ENCODE measurements around the gene PPP2R5D.

Gene PPP2R5D

DNA sequence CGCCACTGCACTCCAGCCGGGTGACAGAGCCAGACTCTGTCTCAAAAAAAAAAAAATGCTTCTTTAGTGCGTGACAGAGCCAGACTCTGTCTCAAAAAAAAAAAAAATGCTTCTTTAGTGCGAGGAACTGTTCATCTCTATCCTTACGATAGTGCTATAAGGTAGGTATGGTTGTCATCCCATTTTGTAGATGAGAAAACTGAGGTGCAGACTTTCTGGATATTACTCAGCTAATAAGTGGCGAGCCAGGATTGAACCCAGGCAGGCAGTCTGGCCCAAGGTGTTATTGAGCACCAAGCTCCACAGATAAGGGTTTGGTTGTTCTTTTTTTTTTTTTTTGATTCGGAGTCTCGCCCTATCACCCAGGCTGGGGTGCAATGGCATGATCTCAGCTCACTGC is 17.5 kb downstream of the PPP2R5D start:
- TF ChIP-seq, protein P1, sequence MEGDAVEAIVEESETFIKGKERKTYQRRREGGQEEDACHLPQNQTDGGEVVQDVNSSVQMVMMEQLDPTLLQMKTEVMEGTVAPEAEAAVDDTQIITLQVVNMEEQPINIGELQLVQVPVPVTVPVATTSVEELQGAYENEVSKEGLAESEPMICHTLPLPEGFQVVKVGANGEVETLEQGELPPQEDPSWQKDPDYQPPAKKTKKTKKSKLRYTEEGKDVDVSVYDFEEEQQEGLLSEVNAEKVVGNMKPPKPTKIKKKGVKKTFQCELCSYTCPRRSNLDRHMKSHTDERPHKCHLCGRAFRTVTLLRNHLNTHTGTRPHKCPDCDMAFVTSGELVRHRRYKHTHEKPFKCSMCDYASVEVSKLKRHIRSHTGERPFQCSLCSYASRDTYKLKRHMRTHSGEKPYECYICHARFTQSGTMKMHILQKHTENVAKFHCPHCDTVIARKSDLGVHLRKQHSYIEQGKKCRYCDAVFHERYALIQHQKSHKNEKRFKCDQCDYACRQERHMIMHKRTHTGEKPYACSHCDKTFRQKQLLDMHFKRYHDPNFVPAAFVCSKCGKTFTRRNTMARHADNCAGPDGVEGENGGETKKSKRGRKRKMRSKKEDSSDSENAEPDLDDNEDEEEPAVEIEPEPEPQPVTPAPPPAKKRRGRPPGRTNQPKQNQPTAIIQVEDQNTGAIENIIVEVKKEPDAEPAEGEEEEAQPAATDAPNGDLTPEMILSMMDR (IDR thresholded peaks at IDR 0.05) = no peak
- H3K27ac ChIP-seq = no peak overlapping the region

DNA sequence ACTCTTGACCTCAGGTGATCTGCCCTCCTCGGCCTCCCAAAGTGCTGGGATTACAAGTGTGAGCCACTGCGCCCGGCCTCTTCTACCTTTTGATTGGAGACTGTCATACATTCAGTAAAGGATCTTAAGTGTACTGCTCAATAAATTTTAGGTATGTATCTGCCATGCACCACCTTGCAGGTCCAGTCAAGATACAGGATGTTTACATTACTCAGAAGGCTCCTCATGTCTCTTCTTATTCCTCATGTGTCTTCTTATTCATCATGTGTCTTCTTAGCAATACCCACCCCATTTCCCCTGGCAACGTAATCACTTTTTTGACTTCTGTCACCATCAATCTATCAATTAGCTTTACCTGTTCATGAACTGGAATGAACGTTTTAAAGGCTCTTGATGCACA is 21.5 kb downstream of the PPP2R5D start:
- TF ChIP-seq ZFX (IDR thresholded peaks at IDR 0.05; ENCODE audit: borderline replicate concordance) = no peak
- TF ChIP-seq, protein P1 (IDR thresholded peaks at IDR 0.05) = no peak
- H3K27ac ChIP-seq = no peak overlapping the region

DNA sequence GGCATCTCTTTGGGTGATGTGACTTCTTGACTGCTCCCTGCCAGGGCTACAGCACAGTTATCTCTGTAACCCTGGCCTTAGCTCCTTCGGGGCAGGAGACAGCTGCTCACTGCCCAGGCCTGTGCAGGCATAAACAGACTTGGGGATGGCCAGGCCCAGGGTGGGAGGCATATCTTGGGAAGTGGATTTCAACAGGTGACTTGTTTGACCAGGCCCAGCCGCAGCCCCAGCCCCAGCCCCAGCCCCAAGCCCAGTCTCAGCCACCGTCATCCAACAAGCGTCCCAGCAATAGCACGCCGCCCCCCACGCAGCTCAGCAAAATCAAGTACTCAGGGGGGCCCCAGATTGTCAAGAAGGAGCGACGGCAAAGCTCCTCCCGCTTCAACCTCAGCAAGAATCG is 21.9 kb downstream of the PPP2R5D start:
- no peak for TF ChIP-seq ZFX (IDR thresholded peaks at IDR 0.05; ENCODE audit: borderline replicate concordance)
- TF ChIP-seq, protein P1 (IDR thresholded peaks at IDR 0.05) = no peak
- H3K27ac ChIP-seq = no peak overlapping the region

DNA sequence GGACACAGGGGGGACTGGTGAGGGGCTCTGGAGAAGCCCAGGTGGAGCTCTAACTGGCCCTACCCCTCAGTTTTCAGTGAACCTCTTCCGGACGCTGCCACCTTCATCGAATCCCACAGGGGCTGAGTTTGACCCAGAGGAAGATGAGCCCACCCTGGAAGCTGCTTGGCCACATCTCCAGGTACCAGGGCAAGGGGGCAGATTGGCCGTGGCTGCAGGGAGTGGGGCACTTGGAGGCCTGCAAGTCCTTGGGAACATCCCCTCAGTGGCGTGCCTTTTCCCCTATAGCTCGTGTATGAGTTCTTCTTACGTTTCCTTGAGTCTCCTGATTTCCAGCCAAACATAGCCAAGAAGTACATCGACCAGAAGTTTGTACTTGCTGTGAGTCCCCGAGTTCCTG is 22.8 kb downstream of the PPP2R5D start:
- H3K27ac ChIP-seq = no peak overlapping the region
- TF ChIP-seq ZFX (IDR thresholded peaks at IDR 0.05; ENCODE audit: borderline replicate concordance) = no peak
- TF ChIP-seq, protein P1 (IDR thresholded peaks at IDR 0.05) = no peak

DNA sequence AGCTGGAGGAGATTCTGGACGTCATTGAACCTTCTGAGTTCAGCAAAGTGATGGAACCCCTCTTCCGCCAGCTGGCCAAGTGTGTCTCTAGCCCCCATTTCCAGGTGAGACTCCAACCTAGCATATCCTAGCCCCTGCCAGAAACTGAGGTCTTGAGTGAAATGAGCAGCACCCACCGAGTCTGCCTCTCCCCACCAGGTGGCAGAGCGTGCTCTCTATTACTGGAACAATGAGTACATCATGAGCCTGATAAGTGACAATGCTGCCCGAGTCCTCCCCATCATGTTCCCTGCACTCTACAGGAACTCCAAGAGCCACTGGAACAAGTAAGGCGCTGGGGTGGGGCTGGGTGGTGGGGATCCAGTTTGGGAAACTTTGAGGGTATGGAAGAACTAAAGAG is 24.8 kb downstream of the PPP2R5D start:
- TF ChIP-seq, protein P1 (IDR thresholded peaks at IDR 0.05) = peak; percentile 57
- no peak for TF ChIP-seq ZFX (IDR thresholded peaks at IDR 0.05; ENCODE audit: borderline replicate concordance)

DNA sequence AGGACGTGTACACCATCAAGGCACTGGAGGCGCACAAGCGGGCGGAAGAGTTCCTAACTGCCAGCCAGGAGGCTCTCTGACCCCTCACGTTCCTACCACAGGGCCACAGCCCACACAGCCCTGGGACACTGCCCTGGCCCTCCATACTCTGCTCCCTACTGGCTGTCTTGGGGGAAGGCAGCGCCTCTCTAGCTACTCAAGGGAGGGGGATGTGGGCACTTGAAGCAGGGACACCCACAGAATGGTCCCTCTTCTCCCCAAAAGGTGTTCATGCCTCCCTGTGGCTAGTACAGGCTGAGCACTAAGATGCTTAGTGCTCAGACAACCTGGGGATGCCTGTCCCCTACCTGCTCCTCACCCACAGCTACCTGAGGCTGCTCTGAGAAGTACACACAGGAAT is 26.8 kb downstream of the PPP2R5D start:
- TF ChIP-seq, protein P1 (IDR thresholded peaks at IDR 0.05) = no peak
- TF ChIP-seq ZFX (IDR thresholded peaks at IDR 0.05; ENCODE audit: borderline replicate concordance) = no peak
- no peak overlapping the region for H3K27ac ChIP-seq

More for the DNA sequence above, 24.8 kb downstream of the PPP2R5D start:
- no peak overlapping the region for H3K27ac ChIP-seq

DNA sequence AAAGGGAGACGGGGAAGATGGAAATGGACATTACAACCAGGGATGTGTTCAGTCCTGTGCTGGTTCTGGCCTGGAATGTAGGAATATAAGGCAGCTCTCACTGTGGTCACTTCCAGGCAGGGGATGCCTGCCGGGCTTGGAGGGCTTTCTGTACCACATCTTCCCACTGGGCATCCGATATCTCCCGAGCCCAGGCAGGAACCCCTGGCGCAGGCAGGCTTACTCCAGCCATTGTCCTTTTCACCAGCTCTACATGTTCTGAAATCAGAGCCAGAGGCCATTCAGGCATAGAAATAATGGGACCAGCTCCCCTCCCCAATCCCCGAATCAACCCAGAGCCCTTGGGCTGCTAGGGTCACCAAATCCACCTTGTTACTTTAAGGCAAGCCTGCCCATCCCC is 28.0 kb downstream of the PPP2R5D start:
- TF ChIP-seq, protein P1 (IDR thresholded peaks at IDR 0.05) = no peak
- no peak for TF ChIP-seq ZFX (IDR thresholded peaks at IDR 0.05; ENCODE audit: borderline replicate concordance)
- H3K27ac ChIP-seq = peak overlapping the region; percentile 72

All from 22Rv1 (cell line).